ENCODE results near the gene ZDHHC20.

DNA sequence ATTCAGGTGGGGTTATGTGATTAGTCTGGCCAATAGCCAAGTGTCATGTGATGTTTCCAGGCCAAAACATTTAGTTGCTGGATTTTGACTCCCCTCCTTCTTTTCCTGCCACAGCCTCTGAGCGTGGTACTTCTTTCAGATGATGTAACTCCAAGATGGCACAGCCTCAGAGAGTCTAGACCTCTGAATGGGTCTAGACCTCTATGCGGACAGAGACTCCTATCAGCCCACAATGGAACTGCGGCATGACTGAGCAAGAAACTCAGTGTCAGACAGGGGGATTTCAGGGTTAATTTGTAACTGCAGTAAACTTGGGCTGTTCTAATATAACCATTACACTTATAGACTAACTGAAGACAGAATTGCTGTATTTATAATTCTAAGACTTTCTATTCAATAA, 42.6 kb upstream of the ZDHHC20 start:
- TF ChIP-seq ZNF207 (IDR thresholded peaks at IDR 0.05; ENCODE audit: borderline replicate concordance) (no peak), MTF1 (CRISPR knock-in tag; IDR thresholded peaks at IDR 0.05) (no peak), RAD21 (CRISPR knock-in tag; IDR thresholded peaks at IDR 0.05) (no peak), HNF4A (CRISPR knock-in tag; IDR thresholded peaks at IDR 0.05) (no peak), KLF16 (CRISPR knock-in tag; IDR thresholded peaks at IDR 0.05) (no peak), POLR2A (IDR thresholded peaks at IDR 0.05; ENCODE audit: insufficient read depth in 1 of 2, low read depth in 2 of 2, low read length in 2 of 2) (no peak), MAFK (conservative IDR thresholded peaks at IDR 0.05 in 1 of 2, IDR thresholded peaks at IDR 0.05 in 1 of 2; ENCODE audit: low read length in 2 of 2) (no peak)
- TF ChIP-seq, protein P1, sequence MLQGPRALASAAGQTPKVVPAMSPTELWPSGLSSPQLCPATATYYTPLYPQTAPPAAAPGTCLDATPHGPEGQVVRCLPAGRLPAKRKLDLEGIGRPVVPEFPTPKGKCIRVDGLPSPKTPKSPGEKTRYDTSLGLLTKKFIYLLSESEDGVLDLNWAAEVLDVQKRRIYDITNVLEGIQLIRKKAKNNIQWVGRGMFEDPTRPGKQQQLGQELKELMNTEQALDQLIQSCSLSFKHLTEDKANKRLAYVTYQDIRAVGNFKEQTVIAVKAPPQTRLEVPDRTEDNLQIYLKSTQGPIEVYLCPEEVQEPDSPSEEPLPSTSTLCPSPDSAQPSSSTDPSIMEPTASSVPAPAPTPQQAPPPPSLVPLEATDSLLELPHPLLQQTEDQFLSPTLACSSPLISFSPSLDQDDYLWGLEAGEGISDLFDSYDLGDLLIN (CRISPR knock-in tag; IDR thresholded peaks at IDR 0.05; ENCODE audit: borderline replicate concordance): no peak
